HG03565 (cell line): Measurements from ENCODE around the gene CD6.

Experiments
- ATAC-seq: cut with Tn5 transposase; IDR thresholded peaks from one replicate; pipeline ENCODE4 v1.9.1; 2021; ENCODE audit warnings: mild to moderate bottlenecking, moderate library complexity; ENCODE audit not compliant: unreplicated experiment

Gene CD6

GRCh38 chr11:60934790-60935605, 36.5 kb upstream of the CD6 start:
- no peak for ATAC-seq

- ATAC-seq = no peak
These were observed 35.6 kb upstream of the CD6 start for GRCh38 chr11:60935676-60936442.

GRCh38 chr11:60936467-60937143, 34.9 kb upstream of the CD6 start:
- no peak for ATAC-seq

GRCh38 chr11:60937144-60937527, 34.3 kb upstream of the CD6 start:
- no peak for ATAC-seq

- ATAC-seq = no peak
These were observed 33.7 kb upstream of the CD6 start for GRCh38 chr11:60937811-60938210.

- no peak for ATAC-seq
These were observed 33.0 kb upstream of the CD6 start for GRCh38 chr11:60938500-60938899.

- ATAC-seq = no peak
These were observed 32.2 kb upstream of the CD6 start for GRCh38 chr11:60939301-60939700.

GRCh38 chr11:60939855-60940254, 31.6 kb upstream of the CD6 start:
- no peak for ATAC-seq

- ATAC-seq = no peak
These were observed 29.9 kb upstream of the CD6 start for GRCh38 chr11:60941371-60942119.

- no peak for ATAC-seq
These were observed 29.3 kb upstream of the CD6 start for GRCh38 chr11:60942219-60942618.

- ATAC-seq = no peak
These were observed 28.4 kb upstream of the CD6 start for GRCh38 chr11:60942970-60943565.

- ATAC-seq = no peak
These were observed 26.8 kb upstream of the CD6 start for GRCh38 chr11:60944490-60945294.

GRCh38 chr11:60945295-60945667, 26.2 kb upstream of the CD6 start:
- ATAC-seq = no peak

- no peak for ATAC-seq
These were observed 24.7 kb upstream of the CD6 start for GRCh38 chr11:60946601-60947264.

- no peak for ATAC-seq
These were observed 23.8 kb upstream of the CD6 start for GRCh38 chr11:60947700-60948099.

GRCh38 chr11:60948250-60948649, 23.2 kb upstream of the CD6 start:
- no peak for ATAC-seq

- ATAC-seq = no peak
These were observed 21.5 kb upstream of the CD6 start for GRCh38 chr11:60950024-60950423.

- ATAC-seq = no peak
These were observed 20.4 kb upstream of the CD6 start for GRCh38 chr11:60950933-60951605.

- no peak for ATAC-seq
These were observed 19.9 kb upstream of the CD6 start for GRCh38 chr11:60951606-60951903.
